ENCODE data around the gene FOXJ3. TPM values are rescaled to one million over a fixed set of nuclear protein-coding genes. Genes with fewer than 3 reads are reported as not detected.

The FOXJ3 gene
- total and polyA plus RNA-seq, 4 donors: 5.3 to 16.8 (median 12.4) TPM

GRCh38 chr1:42136466-42136865 lies 198.6 kb downstream of the FOXJ3 start:
- Histone ChIP-seq H3K4me1 (ENCODE audit: control insufficient read depth in 4 of 4, insufficient read depth in 4 of 4, low read length in 3 of 4) (no peaks in the 10 kb centered on the region), H3K27ac (ENCODE audit: low read depth in 1 of 2, low read length in 2 of 2) (no peak overlapping the region), H3K4me3 (ENCODE audit: low read depth in 1 of 3, low read length in 3 of 3) (no peak overlapping the region), H3K9me3 (ENCODE audit: control insufficient read depth in 4 of 4, low read length in 3 of 4) (no peaks in the 10 kb centered on the region), H3K36me3 (ENCODE audit: control insufficient read depth in 4 of 4, insufficient read depth in 3 of 4, low read depth in 1 of 4, low read length in 3 of 4) (no peaks in the 10 kb centered on the region), H3K9ac (ENCODE audit: low read depth in 1 of 2, low read length in 2 of 2) (no peak overlapping the region), H3K27me3 (ENCODE audit: control insufficient read depth in 4 of 4, insufficient read depth in 4 of 4, low read length in 3 of 4) (no peaks in the 10 kb centered on the region)
- no peak for DNase-seq (ENCODE audit: low spot score)
- TF ChIP-seq MAX (IDR thresholded peaks at IDR 0.05) (no peak), JUND (IDR thresholded peaks at IDR 0.05) (no peak), REST (IDR thresholded peaks at IDR 0.05) (no peak), NR2F2 (IDR thresholded peaks at IDR 0.05) (no peak), ATF3 (IDR thresholded peaks at IDR 0.05) (no peak), EGR1 (IDR thresholded peaks at IDR 0.05; ENCODE audit: low read depth in 2 of 2) (no peak), RAD21 (IDR thresholded peaks at IDR 0.05) (no peak), ZBTB33 (IDR thresholded peaks at IDR 0.05) (no peak), RXRA (IDR thresholded peaks at IDR 0.05) (no peak), GABPA (IDR thresholded peaks at IDR 0.05 in 1 of 2, conservative IDR thresholded peaks at IDR 0.05 in 1 of 2) (no peak), YY1 (IDR thresholded peaks at IDR 0.05) (no peak), FOXA1 (IDR thresholded peaks at IDR 0.05) (no peak), HNF4A (conservative IDR thresholded peaks at IDR 0.05) (no peak), SP1 (IDR thresholded peaks at IDR 0.05) (no peak), CTCF (IDR thresholded peaks at IDR 0.05; ENCODE audit: low read depth, low read length, missing input control) (no peak), HNF4G (IDR thresholded peaks at IDR 0.05) (no peak)

- Histone ChIP-seq H3K9ac (ENCODE audit: low read depth in 1 of 2, low read length in 2 of 2) (no peak overlapping the region), H3K27me3 (ENCODE audit: control insufficient read depth in 4 of 4, insufficient read depth in 4 of 4, low read length in 3 of 4) (no peaks in the 10 kb centered on the region), H3K27ac (ENCODE audit: low read depth in 1 of 2, low read length in 2 of 2) (no peak overlapping the region), H3K4me1 (ENCODE audit: control insufficient read depth in 4 of 4, insufficient read depth in 4 of 4, low read length in 3 of 4) (no peaks in the 10 kb centered on the region), H3K4me3 (ENCODE audit: low read depth in 1 of 3, low read length in 3 of 3) (no peak overlapping the region), H3K9me3 (ENCODE audit: control insufficient read depth in 4 of 4, low read length in 3 of 4) (no peaks in the 10 kb centered on the region), H3K36me3 (ENCODE audit: control insufficient read depth in 4 of 4, insufficient read depth in 3 of 4, low read depth in 1 of 4, low read length in 3 of 4) (no peaks in the 10 kb centered on the region)
- DNase-seq (ENCODE audit: low spot score): no peak
- TF ChIP-seq RAD21 (IDR thresholded peaks at IDR 0.05) (no peak), FOXA2 (IDR thresholded peaks at IDR 0.05) (no peak), FOXA1 (IDR thresholded peaks at IDR 0.05) (no peak), ATF3 (IDR thresholded peaks at IDR 0.05) (no peak), JUND (IDR thresholded peaks at IDR 0.05) (no peak), CTCF (IDR thresholded peaks at IDR 0.05; ENCODE audit: low read depth, low read length, missing input control) (no peak), ZBTB33 (IDR thresholded peaks at IDR 0.05) (no peak), HNF4A (conservative IDR thresholded peaks at IDR 0.05) (no peak), TAF1 (conservative IDR thresholded peaks at IDR 0.05) (no peak)
- 60% methylated on average over 3 of the region's 3 CpGs for WGBS
These were observed 199.6 kb downstream of the FOXJ3 start for GRCh38 chr1:42135426-42135825.
